Measurements from ENCODE around the gene CCR4. TPM values are rescaled to one million over a fixed set of nuclear protein-coding genes. Genes with fewer than 3 reads are reported as not detected.
A peak's percentile ranks its signal among the peaks of the same experiment; 100 is the strongest.
"Not testable (repeated sequence)": the region's sequence is repeated elsewhere in the genome, so short reads cannot be mapped to it uniquely, and the experiment has no call there.

Gene CCR4
- total RNA-seq (2022) = not detected in 2 replicates
- Bru-seq, nascent RNA = percentile 11 among the genes with signal in this experiment
- BruChase-seq, experiment 1, labeled RNA remaining after a 6-hour chase = not detected
- BruChase-seq, experiment 2, labeled RNA remaining after a 2-hour chase = not detected
- long read RNA-seq = 0 reads

- H3K4me1 Mint-ChIP-seq (ENCODE audit: low read depth, unreplicated experiment) = no peaks in the 10 kb centered on the region
- TF ChIP-seq, protein P1, sequence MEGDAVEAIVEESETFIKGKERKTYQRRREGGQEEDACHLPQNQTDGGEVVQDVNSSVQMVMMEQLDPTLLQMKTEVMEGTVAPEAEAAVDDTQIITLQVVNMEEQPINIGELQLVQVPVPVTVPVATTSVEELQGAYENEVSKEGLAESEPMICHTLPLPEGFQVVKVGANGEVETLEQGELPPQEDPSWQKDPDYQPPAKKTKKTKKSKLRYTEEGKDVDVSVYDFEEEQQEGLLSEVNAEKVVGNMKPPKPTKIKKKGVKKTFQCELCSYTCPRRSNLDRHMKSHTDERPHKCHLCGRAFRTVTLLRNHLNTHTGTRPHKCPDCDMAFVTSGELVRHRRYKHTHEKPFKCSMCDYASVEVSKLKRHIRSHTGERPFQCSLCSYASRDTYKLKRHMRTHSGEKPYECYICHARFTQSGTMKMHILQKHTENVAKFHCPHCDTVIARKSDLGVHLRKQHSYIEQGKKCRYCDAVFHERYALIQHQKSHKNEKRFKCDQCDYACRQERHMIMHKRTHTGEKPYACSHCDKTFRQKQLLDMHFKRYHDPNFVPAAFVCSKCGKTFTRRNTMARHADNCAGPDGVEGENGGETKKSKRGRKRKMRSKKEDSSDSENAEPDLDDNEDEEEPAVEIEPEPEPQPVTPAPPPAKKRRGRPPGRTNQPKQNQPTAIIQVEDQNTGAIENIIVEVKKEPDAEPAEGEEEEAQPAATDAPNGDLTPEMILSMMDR (IDR thresholded peaks at IDR 0.05; ENCODE audit: unreplicated experiment) = no peak
- CTCF ChIA-PET = interaction anchor here (0.6 kb wide), 1 partner anchor 33 kb away, joined by 4 read pairs; no protein-coding TSS in a partner anchor
- intact Hi-C loops (cut with micrococcal nuclease; ENCODE audit: unreplicated experiment) = no loop called here
- no peaks in the 10 kb centered on the region for H3K36me3 Mint-ChIP-seq (ENCODE audit: insufficient read depth, unreplicated experiment)
- no peak within 1 kb of the TSS for H3K27ac Mint-ChIP-seq (ENCODE audit: unreplicated experiment)
- no peaks in the 10 kb centered on the region for H3K9me3 Mint-ChIP-seq (ENCODE audit: low read depth, unreplicated experiment)
- H3K27me3 Mint-ChIP-seq (ENCODE audit: unreplicated experiment) = no peaks in the 10 kb centered on the region
- DNase-seq = no peak
- no peak within 1 kb of the TSS for H3K4me3 Mint-ChIP-seq (ENCODE audit: low read depth, unreplicated experiment)
- BruUV-seq (replicated peaks) = no TSS peak
Observed at GRCh38 chr3:32951410-32951811, at the start of gene CCR4. TSS of gene CCR4 (plus strand) at chr3:32951644. CDS start at chr3:32953423, 1,779 bp downstream.

GRCh38 chr3:32902887-32903371 is 48.5 kb upstream of the CCR4 start:
- not testable (repeated sequence) for H3K36me3 Mint-ChIP-seq (ENCODE audit: insufficient read depth, unreplicated experiment); H3K27ac Mint-ChIP-seq (ENCODE audit: unreplicated experiment); H3K9me3 Mint-ChIP-seq (ENCODE audit: low read depth, unreplicated experiment); BruUV-seq (replicated peaks); H3K4me1 Mint-ChIP-seq (ENCODE audit: low read depth, unreplicated experiment)
- peaks cover 23% of the 10 kb centered on the region for H3K27me3 Mint-ChIP-seq (ENCODE audit: unreplicated experiment)
- CTCF ChIA-PET = interaction anchor here (0.8 to 1.6 kb wide), 4 partner anchors 18 to 120 kb away, joined by 3 to 6 read pairs (median 4); no protein-coding TSS in a partner anchor
- peak; percentile 77 for DNase-seq
- peak overlapping the region; percentile 87 for H3K4me3 Mint-ChIP-seq (ENCODE audit: low read depth, unreplicated experiment)
- TF ChIP-seq, protein P1 (IDR thresholded peaks at IDR 0.05; ENCODE audit: unreplicated experiment) = peak; percentile 58
- intact Hi-C loops (cut with micrococcal nuclease; ENCODE audit: unreplicated experiment) = loop anchor here (1.0 kb wide), 2 partner anchors 123 to 170 kb away; no protein-coding TSS in a partner anchor

DNA sequence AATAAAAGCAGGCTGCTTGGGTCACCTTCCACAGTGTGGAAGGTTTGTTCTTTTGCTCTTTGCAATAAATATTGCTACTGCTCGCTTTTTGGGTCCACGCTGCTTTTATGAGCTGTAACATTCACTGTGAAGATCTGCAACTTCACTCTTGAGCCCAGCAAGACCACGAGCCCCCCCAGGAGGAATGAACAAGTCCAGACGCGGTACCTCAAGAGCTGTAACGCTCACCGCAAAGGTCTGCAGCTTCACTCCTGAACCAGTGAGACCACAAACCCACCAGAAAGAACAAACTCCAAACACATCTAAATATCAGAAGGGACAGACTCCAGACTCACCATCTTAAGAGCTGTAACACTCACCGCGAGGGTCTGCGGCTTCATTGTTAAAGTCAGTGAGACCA is 47.5 kb upstream of the CCR4 start:
- intact Hi-C loops (cut with micrococcal nuclease; ENCODE audit: unreplicated experiment) = loop anchor here (1.0 kb wide), 1 partner anchor 171 kb away; no protein-coding TSS in a partner anchor
- no peak for DNase-seq
- TF ChIP-seq, protein P1 (IDR thresholded peaks at IDR 0.05; ENCODE audit: unreplicated experiment) = no peak
- Mint-ChIP-seq H3K4me3 (ENCODE audit: low read depth, unreplicated experiment) (no peak overlapping the region), H3K27ac (ENCODE audit: unreplicated experiment) (no peak overlapping the region), H3K4me1 (ENCODE audit: low read depth, unreplicated experiment) (no peaks in the 10 kb centered on the region), H3K9me3 (ENCODE audit: low read depth, unreplicated experiment) (no peaks in the 10 kb centered on the region), H3K36me3 (ENCODE audit: insufficient read depth, unreplicated experiment) (peaks cover 6% of the 10 kb centered on the region), H3K27me3 (ENCODE audit: unreplicated experiment) (peaks cover 13% of the 10 kb centered on the region)
- BruUV-seq (replicated peaks) = no TSS peak
- CTCF ChIA-PET = interaction anchor here (1.2 kb wide), 1 partner anchor 19 kb away, joined by 5 read pairs; no protein-coding TSS in a partner anchor

DNA sequence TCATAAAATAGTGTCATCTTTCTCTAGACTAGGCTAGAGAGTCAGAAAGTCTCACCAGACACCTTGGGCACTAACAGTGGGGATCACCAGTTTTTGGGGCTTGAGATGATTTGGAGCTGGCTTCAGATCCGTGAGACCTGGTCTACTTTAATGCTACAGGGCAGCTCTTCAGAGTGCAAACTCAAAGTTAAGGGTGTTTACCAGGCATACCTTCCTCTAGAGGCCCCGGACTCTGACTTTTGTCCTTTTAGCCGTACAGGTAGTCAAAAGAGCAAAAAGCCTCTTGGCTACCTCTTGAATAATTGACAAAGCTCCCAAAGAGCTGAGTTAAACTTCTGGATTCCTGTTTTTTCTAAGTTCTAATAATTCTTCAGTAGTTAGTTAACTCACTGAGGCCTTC is 41.4 kb upstream of the CCR4 start:
- Mint-ChIP-seq H3K9me3 (ENCODE audit: low read depth, unreplicated experiment) (no peaks in the 10 kb centered on the region), H3K27me3 (ENCODE audit: unreplicated experiment) (no peaks in the 10 kb centered on the region), H3K36me3 (ENCODE audit: insufficient read depth, unreplicated experiment) (no peaks in the 10 kb centered on the region), H3K4me1 (ENCODE audit: low read depth, unreplicated experiment) (no peaks in the 10 kb centered on the region), H3K27ac (ENCODE audit: unreplicated experiment) (no peak overlapping the region), H3K4me3 (ENCODE audit: low read depth, unreplicated experiment) (no peak overlapping the region)
- intact Hi-C loops (cut with micrococcal nuclease; ENCODE audit: unreplicated experiment) = no loop called here
- TF ChIP-seq, protein P1 (IDR thresholded peaks at IDR 0.05; ENCODE audit: unreplicated experiment) = no peak
- CTCF ChIA-PET = no interaction called here
- DNase-seq = no peak
- no TSS peak for BruUV-seq (replicated peaks)

Data from Calu3 (cell line).